HG03575 (cell line): Measurements from ENCODE around the gene VEGFA.

Source experiments
- ATAC-seq: cut with Tn5 transposase; IDR thresholded peaks from one replicate; pipeline ENCODE4 v1.9.1; 2021; ENCODE audit not compliant: unreplicated experiment, insufficient number of reproducible peaks, low FRiP score; ENCODE audit errors: extremely low read depth

VEGFA gene

DNA sequence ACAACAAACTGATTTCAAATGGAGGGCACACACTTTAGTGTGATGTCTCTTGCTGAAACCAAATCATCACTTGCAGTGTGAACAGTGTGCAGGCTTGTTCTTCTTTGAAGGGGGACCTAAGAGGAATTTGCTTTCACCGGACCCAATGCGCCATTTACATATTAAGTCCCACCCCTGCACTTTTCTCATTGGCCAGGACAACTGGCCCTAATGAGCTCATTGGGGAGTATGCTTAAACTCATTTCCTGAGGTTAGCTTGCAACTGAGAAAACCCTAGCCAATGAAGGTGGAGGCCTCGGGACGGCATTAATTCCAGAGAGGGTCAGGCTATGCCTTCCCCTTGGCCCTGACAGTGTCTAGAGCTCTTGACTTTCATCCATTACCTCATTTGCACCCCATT, 58.7 kb downstream of the VEGFA start:
- no peak for ATAC-seq

DNA sequence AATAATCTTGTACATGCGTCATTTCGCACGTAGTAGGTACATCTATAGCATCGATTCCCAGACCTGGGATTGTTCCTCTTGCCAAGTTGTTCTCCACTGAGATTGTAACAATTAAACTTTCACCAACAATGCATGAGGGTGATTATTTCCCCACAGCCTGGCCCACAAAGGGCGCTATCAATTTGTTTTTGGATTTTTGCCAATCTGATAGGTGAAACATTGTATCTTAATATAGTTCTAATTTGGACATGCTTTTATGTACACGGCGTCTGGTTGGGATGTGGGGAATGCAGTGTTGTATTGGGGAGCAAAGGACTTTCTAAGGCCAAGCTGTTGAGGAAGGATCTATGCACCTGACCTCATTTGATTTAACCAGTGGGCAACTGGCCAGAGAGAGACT, 59.5 kb downstream of the VEGFA start:
- ATAC-seq = no peak

DNA sequence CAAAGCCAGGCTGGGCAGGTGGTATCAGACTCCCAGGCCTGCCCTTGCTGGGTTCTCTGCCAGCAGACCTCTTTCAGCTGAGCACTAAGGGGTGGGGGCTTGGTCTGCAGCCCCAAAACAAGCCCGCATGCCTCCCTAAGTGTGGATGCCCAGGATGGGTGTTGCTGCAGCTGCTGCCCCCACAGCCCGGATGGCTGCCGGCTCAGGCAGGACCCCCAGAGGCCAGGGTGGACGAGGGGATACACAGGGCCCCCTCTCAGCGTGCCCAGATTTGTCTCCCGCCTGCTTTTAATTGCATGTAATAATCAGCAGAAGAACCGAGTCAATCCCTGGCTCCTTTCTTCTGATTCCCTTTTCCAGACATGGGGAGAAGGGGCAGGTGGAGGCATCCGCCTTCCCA, 60.8 kb downstream of the VEGFA start:
- ATAC-seq = no peak

- no peak for ATAC-seq
Measured at GRCh38 chr6:43831191-43831590, 61.2 kb downstream of the VEGFA start.

DNA sequence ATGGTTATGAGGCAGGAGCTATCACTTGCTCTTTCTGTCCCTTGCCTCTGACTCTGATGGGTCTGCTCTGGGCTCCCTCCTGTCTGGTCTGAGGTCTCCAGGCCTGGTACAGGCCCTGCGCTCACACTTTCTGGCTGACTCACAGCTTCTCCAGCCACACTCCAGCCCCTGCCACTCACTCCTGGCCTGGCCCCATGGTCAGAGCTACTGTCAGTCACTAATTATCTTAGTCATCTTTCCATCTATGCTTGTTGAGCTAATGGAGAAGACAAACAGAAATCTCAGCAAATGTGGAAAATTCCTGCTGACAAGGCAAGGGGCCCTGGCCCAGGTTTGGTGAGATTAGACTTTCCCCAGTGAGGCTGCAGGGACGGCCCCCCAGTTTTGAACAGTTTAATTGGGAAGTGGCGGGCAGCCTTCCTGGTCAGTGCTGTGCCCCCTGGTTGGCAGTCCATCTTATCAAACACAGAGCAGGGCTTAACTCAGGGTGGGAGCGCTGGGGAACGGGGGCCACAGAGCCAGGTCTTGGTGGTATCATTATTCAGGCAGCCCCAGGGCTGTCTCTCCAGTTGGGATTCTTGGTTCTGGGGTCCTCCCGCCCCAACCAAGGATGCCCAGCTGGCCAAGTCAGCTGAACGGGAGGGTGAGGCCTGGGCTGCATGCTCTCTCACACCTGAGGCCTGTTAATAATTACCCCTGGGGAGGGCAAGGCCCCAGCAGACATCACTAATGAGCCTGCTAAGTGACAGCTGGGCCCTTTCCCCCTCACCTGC, 63.4 kb downstream of the VEGFA start:
- ATAC-seq = no peak

- no peak for ATAC-seq
Measured at GRCh38 chr6:43833996-43834390, 64.0 kb downstream of the VEGFA start.

- no peak for ATAC-seq
Measured at GRCh38 chr6:43834528-43835155, 64.6 kb downstream of the VEGFA start.

DNA sequence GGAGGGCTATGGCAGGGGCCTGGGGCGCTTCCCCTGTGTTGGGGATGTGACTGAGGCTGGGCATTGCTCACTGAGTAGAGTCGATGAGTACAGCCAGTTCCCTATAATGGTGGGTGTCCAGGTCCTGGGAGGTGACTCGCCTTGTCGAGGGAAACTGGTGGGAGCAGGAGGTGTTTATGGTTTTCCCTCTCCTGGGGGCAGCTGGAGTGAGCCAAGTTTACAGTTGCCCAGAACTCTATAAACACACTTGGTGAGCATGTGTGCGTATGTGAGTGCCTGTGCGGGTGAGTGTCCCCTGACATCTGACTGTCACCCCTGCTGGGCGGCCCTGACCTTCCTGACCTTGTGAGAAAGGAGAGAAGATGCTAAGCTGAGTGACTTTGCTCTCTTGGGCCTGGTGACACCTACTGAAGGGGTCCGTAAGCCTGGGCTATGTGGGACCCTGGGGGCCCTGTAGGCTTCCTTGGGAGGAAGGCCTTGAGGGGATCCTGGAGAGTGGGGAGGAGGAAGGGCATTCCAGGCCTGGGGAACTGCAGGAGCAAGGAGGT, 65.9 kb downstream of the VEGFA start:
- no peak for ATAC-seq
